Measurements from ENCODE around the gene SLC8A1. TPM values are rescaled to one million over a fixed set of nuclear protein-coding genes. Genes with fewer than 3 reads are reported as not detected.

The SLC8A1 gene
- total RNA-seq, 2 donors from 2014 or later = 4.7 to 6.3 TPM

DNA sequence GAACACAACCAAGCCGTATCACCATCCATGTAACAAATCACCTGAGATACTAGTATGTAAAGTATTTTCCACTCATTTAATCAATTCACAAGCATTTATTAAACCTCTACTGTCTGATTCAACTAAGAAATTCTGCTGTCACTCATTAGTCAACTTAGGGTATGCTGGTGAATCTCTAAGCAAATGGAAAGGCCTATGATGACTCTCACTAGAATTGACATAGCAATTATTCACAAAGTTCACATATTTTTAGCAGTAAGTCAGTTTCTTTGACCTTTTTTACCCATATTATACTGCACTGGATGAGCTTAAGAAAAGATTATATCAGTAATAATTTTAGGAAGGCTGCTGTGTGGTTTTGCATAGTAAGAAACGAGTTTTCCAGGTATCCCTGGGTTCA, 130.1 kb downstream of the SLC8A1 start:
- DNase-seq = no peak
- no peaks in the 10 kb centered on the region for H3K9me3 ChIP-seq (ENCODE audit: control insufficient read depth, low read length)
- no peak overlapping the region for H3K9ac ChIP-seq (ENCODE audit: extremely low read depth, low read length, poor library complexity, severe bottlenecking)
- H3K4me3 ChIP-seq (ENCODE audit: low read length) = no peak overlapping the region
- no peaks in the 10 kb centered on the region for H3K36me3 Mint-ChIP-seq (ENCODE audit: low read depth)
- no peaks in the 10 kb centered on the region for H3K27me3 ChIP-seq (ENCODE audit: control insufficient read depth, insufficient read depth, low read length, poor library complexity, severe bottlenecking)
- peaks cover 10% of the 10 kb centered on the region for H3K4me1 Mint-ChIP-seq
- H3K4me1 ChIP-seq (ENCODE audit: control insufficient read depth, insufficient read depth, low read length) = no peaks in the 10 kb centered on the region
- no peak overlapping the region for H3K27ac Mint-ChIP-seq
- no peak overlapping the region for H3K4me3 Mint-ChIP-seq
- no peaks in the 10 kb centered on the region for H3K9me3 Mint-ChIP-seq
- TF ChIP-seq CTCF (conservative IDR thresholded peaks at IDR 0.05) = no peak
- H3K27me3 Mint-ChIP-seq (ENCODE audit: insufficient read depth) = no peaks in the 10 kb centered on the region
- H3K36me3 ChIP-seq (ENCODE audit: control insufficient read depth, insufficient read depth, low read length) = no peaks in the 10 kb centered on the region
- H3K27ac ChIP-seq (ENCODE audit: low read depth, low read length) = no peak overlapping the region
- 92% methylated on average over 2 of the region's 2 CpGs; no CpG with 5 or more reads in 1 of the 2 experiments for WGBS, 2 experiments (ENCODE audit: insufficient coverage in 1 of 2, insufficient read length in 1 of 2)

- Mint-ChIP-seq H3K9me3 (no peaks in the 10 kb centered on the region), H3K36me3 (ENCODE audit: low read depth) (no peaks in the 10 kb centered on the region), H3K27me3 (ENCODE audit: insufficient read depth) (no peaks in the 10 kb centered on the region), H3K4me3 (no peak overlapping the region), H3K27ac (no peak overlapping the region), H3K4me1 (peaks cover 10% of the 10 kb centered on the region)
- no peak for TF ChIP-seq CTCF (conservative IDR thresholded peaks at IDR 0.05)
- Histone ChIP-seq H3K9me3 (ENCODE audit: control insufficient read depth, low read length) (no peaks in the 10 kb centered on the region), H3K4me3 (ENCODE audit: low read length) (no peak overlapping the region), H3K36me3 (ENCODE audit: control insufficient read depth, insufficient read depth, low read length) (no peaks in the 10 kb centered on the region), H3K4me1 (ENCODE audit: control insufficient read depth, insufficient read depth, low read length) (no peaks in the 10 kb centered on the region), H3K27ac (ENCODE audit: low read depth, low read length) (no peak overlapping the region), H3K9ac (ENCODE audit: extremely low read depth, low read length, poor library complexity, severe bottlenecking) (no peak overlapping the region), H3K27me3 (ENCODE audit: control insufficient read depth, insufficient read depth, low read length, poor library complexity, severe bottlenecking) (no peaks in the 10 kb centered on the region)
- no peak for DNase-seq
- WGBS, 2 experiments (ENCODE audit: insufficient coverage in 1 of 2, insufficient read length in 1 of 2) = 91 to 100% methylated on average over 3 to 6 of the region's 7 CpGs
Observed at GRCh38 chr2:40321016-40321623, 130.8 kb downstream of the SLC8A1 start.

DNA sequence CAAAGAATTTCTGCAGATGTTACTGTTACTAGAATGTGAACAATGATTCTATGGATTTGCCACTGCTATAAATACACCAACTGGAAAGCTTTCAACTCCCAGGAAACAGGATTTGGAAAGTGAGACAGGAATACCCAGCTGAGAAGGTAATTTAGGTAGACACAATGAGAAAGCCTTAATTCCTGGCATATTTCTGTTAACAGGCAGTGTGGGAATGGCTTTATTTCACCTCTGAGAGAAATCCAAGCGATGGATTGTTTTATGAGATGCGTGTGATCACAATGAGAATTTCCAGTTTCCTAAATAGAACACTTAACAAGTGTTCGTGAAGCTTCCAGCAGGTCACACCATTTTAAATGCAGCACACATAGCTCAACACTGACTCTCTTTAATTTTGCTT, 133.0 kb downstream of the SLC8A1 start:
- Mint-ChIP-seq H3K36me3 (ENCODE audit: low read depth) (peaks cover 1% of the 10 kb centered on the region), H3K4me3 (no peak overlapping the region), H3K9me3 (peaks cover 9% of the 10 kb centered on the region), H3K27me3 (ENCODE audit: insufficient read depth) (no peaks in the 10 kb centered on the region), H3K27ac (no peak overlapping the region), H3K4me1 (peaks cover 10% of the 10 kb centered on the region)
- TF ChIP-seq CTCF (conservative IDR thresholded peaks at IDR 0.05) = no peak
- DNase-seq = no peak
- WGBS, 2 experiments (ENCODE audit: insufficient coverage in 1 of 2, insufficient read length in 1 of 2) = 61 to 67% methylated on average over 3 of the region's 3 CpGs
- Histone ChIP-seq H3K36me3 (ENCODE audit: control insufficient read depth, insufficient read depth, low read length) (no peaks in the 10 kb centered on the region), H3K9me3 (ENCODE audit: control insufficient read depth, low read length) (peaks cover 14% of the 10 kb centered on the region), H3K27me3 (ENCODE audit: control insufficient read depth, insufficient read depth, low read length, poor library complexity, severe bottlenecking) (no peaks in the 10 kb centered on the region), H3K4me1 (ENCODE audit: control insufficient read depth, insufficient read depth, low read length) (no peaks in the 10 kb centered on the region), H3K27ac (ENCODE audit: low read depth, low read length) (no peak overlapping the region), H3K9ac (ENCODE audit: extremely low read depth, low read length, poor library complexity, severe bottlenecking) (no peak overlapping the region), H3K4me3 (ENCODE audit: low read length) (no peak overlapping the region)
